Gastrocnemius medialis (tissue), 4 donors: ENCODE data around the gene NLRP12.
"Not testable (repeated sequence)": the region's sequence is repeated elsewhere in the genome, so short reads cannot be mapped to it uniquely, and the experiment has no call there.

ENCODE experiments used
- POLR2A ChIP-seq, 2 donors: fragments of 450-650 bp; IDR thresholded peaks; one replicate each; pipeline ENCODE4 v1.6.1; 2017; ENCODE audit warnings: antibody characterized with exemption in 2 of 2, mild to moderate bottlenecking in 2 of 2, moderate library complexity in 2 of 2
- TF ChIP-seq, protein P1 (sequence below), 5 experiments: fragments of 450-650 bp in 3 of 5; fragments of 200-600 bp in 2 of 5; sonication (generic) in 2 of 5; IDR thresholded peaks in 4 of 5; conservative IDR thresholded peaks in 1 of 5; 1 replicate in 4 of 5; 2 replicates in 1 of 5; pipeline ENCODE4 v1.5.1; 2016 to 2019; ENCODE audit warnings: antibody characterized with exemption in 5 of 5, mild to moderate bottlenecking in 3 of 5, moderate library complexity in 3 of 5

DNA sequence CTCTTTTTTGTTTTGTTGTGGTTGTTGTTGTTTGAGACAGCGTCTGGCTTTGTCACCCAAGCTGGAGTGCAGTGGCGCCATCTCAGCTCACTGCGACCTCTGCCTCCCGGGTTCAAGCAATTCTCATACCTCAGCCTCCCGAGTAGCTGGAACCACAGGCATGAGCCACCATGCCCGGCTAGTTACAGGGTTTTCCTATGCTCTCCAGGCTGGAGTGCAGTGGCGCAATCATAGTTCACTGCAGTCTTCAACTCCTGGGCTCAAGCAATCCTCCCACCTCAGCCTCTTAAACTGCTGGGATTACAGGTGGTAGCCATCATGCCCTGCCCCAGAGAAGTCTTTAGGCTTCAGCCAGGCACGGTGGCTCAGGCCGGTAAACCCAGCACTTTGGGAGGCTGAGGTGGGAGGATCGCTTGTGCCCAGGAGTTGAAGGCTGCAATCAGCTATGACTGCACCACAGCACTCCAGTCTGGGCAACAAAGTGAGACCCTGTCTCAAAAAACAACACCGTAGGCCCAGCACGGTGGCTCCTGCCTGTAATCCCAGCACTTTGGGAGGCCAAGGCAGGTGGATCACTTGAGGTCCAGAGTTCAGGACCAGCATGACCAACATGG is 54.3 kb downstream of the NLRP12 start:
- TF ChIP-seq, protein P1, sequence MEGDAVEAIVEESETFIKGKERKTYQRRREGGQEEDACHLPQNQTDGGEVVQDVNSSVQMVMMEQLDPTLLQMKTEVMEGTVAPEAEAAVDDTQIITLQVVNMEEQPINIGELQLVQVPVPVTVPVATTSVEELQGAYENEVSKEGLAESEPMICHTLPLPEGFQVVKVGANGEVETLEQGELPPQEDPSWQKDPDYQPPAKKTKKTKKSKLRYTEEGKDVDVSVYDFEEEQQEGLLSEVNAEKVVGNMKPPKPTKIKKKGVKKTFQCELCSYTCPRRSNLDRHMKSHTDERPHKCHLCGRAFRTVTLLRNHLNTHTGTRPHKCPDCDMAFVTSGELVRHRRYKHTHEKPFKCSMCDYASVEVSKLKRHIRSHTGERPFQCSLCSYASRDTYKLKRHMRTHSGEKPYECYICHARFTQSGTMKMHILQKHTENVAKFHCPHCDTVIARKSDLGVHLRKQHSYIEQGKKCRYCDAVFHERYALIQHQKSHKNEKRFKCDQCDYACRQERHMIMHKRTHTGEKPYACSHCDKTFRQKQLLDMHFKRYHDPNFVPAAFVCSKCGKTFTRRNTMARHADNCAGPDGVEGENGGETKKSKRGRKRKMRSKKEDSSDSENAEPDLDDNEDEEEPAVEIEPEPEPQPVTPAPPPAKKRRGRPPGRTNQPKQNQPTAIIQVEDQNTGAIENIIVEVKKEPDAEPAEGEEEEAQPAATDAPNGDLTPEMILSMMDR (IDR thresholded peaks at IDR 0.05 in 4 of 5, conservative IDR thresholded peaks at IDR 0.05 in 1 of 5): not testable (repeated sequence)
- TF ChIP-seq POLR2A (IDR thresholded peaks at IDR 0.05): not testable (repeated sequence)
